ENCODE results near the gene TMEM250. TPM values are rescaled to one million over a fixed set of nuclear protein-coding genes. Genes with fewer than 3 reads are reported as not detected.
"Not testable (repeated sequence)": the region's sequence is repeated elsewhere in the genome, so short reads cannot be mapped to it uniquely, and the experiment has no call there.

The TMEM250 gene
- polyA plus RNA-seq, 1 donor, result 36.2 TPM

DNA sequence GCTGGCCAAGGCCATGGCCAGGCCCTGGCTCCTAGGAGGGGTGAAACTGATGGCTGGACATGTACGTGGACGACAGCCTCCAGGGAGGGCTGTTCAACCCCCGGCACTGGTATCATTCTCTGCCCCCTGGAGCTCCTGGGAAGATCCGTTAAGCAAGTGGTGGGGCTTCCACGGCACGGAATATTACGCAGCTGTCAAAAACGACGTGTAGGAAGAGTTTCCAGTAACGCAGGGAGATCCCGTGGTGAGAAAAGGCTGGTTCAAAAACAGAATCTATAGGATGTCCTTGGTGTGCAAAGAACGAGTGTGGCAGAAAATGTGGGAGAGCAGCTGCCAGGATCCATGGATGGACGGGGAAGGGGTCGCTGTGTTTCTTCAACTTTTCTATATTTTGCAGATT lies 36.3 kb upstream of the TMEM250 start:
- Histone ChIP-seq H3K27ac (ENCODE audit: low read length) (no peak overlapping the region), H3K9me3 (ENCODE audit: control insufficient read depth, low read depth, low read length) (no peaks in the 10 kb centered on the region), H3K4me3 (ENCODE audit: low read length) (no peak overlapping the region), H3K4me1 (ENCODE audit: control insufficient read depth, insufficient read depth, low read length) (no peaks in the 10 kb centered on the region), H3K27me3 (ENCODE audit: control insufficient read depth, insufficient read depth, low read length) (peaks cover 33% of the 10 kb centered on the region), H3K36me3 (ENCODE audit: control insufficient read depth, insufficient read depth, low read length) (no peaks in the 10 kb centered on the region)
- no CpG with 5 or more reads among the region's 14 CpGs for WGBS (ENCODE audit: insufficient coverage, low lambda C conversion rate)
- DNase-seq, result no peak

- Histone ChIP-seq H3K27ac (ENCODE audit: low read length) (no peak overlapping the region), H3K27me3 (ENCODE audit: control insufficient read depth, insufficient read depth, low read length) (peaks cover 33% of the 10 kb centered on the region), H3K36me3 (ENCODE audit: control insufficient read depth, insufficient read depth, low read length) (no peaks in the 10 kb centered on the region), H3K4me1 (ENCODE audit: control insufficient read depth, insufficient read depth, low read length) (no peaks in the 10 kb centered on the region), H3K9me3 (ENCODE audit: control insufficient read depth, low read depth, low read length) (no peaks in the 10 kb centered on the region), H3K4me3 (ENCODE audit: low read length) (no peak overlapping the region)
- no CpG with 5 or more reads among the region's 24 CpGs for WGBS (ENCODE audit: insufficient coverage, low lambda C conversion rate)
- no peak for DNase-seq
Measured at GRCh38 chr9:136153381-136154065, 34.8 kb upstream of the TMEM250 start.

GRCh38 chr9:136152931-136153330 lies 34.3 kb upstream of the TMEM250 start:
- Histone ChIP-seq H3K27me3 (ENCODE audit: control insufficient read depth, insufficient read depth, low read length) (peaks cover 28% of the 10 kb centered on the region), H3K27ac (ENCODE audit: low read length) (no peak overlapping the region), H3K4me3 (ENCODE audit: low read length) (no peak overlapping the region), H3K9me3 (ENCODE audit: control insufficient read depth, low read depth, low read length) (no peaks in the 10 kb centered on the region), H3K36me3 (ENCODE audit: control insufficient read depth, insufficient read depth, low read length) (no peaks in the 10 kb centered on the region), H3K4me1 (ENCODE audit: control insufficient read depth, insufficient read depth, low read length) (peaks cover 4% of the 10 kb centered on the region)
- DNase-seq, result no peak
- WGBS (ENCODE audit: insufficient coverage, low lambda C conversion rate), result no CpG with 5 or more reads among the region's 12 CpGs

- WGBS (ENCODE audit: insufficient coverage, low lambda C conversion rate), result no CpG with 5 or more reads among the region's 4 CpGs
- H3K27me3 ChIP-seq (ENCODE audit: control insufficient read depth, insufficient read depth, low read length), result peaks cover 24% of the 10 kb centered on the region
- H3K27ac ChIP-seq (ENCODE audit: low read length), result no peak overlapping the region
- no peak for DNase-seq
- peaks cover 4% of the 10 kb centered on the region for H3K4me1 ChIP-seq (ENCODE audit: control insufficient read depth, insufficient read depth, low read length)
- no peaks in the 10 kb centered on the region for H3K9me3 ChIP-seq (ENCODE audit: control insufficient read depth, low read depth, low read length)
- H3K4me3 ChIP-seq (ENCODE audit: low read length), result no peak overlapping the region
- no peaks in the 10 kb centered on the region for H3K36me3 ChIP-seq (ENCODE audit: control insufficient read depth, insufficient read depth, low read length)
Measured at GRCh38 chr9:136152543-136152866, 33.8 kb upstream of the TMEM250 start.

DNA sequence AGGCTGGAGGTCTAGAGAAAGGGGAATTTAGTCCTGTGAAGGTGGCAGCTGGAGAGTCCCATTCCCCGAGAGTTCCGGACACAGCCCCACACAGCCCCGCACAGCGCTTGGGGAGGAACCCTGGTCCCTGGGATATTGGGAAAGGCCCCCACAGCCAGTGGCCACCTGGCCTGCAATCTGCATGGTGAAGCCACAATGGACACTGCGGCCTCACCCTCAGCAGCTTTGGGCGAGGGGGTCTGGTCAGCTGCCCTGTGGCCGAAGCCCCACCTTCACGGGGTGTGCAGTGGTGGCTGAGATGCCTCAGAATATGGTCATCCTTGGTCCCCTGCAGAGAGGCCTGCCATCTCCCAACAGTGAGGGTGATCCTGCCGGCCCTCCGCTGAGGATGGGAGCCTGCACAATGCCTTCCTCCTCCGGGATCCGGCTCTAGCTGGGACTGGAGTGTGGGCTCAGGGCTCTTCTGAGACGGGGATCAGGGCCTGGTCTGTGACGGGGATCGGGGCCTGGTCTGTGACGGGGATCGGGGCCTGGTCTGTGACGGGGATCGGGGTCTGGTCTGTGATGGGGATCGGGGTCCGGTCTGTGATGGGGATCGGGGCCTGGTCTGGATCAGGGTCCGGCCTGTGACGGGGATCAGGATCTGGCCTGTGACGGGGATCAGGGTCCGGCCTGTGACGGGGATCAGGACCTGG lies 33.3 kb upstream of the TMEM250 start:
- DNase-seq, result no peak
- Histone ChIP-seq H3K4me1 (ENCODE audit: control insufficient read depth, insufficient read depth, low read length) (peaks cover 4% of the 10 kb centered on the region), H3K36me3 (ENCODE audit: control insufficient read depth, insufficient read depth, low read length) (no peaks in the 10 kb centered on the region), H3K9me3 (ENCODE audit: control insufficient read depth, low read depth, low read length) (no peaks in the 10 kb centered on the region), H3K27me3 (ENCODE audit: control insufficient read depth, insufficient read depth, low read length) (peaks cover 25% of the 10 kb centered on the region), H3K27ac (ENCODE audit: low read length) (no peak overlapping the region), H3K4me3 (ENCODE audit: low read length) (no peak overlapping the region)
- 96% methylated on average over 4 of the region's 27 CpGs for WGBS (ENCODE audit: insufficient coverage, low lambda C conversion rate)

- no CpG with 5 or more reads among the region's 25 CpGs for WGBS (ENCODE audit: insufficient coverage, low lambda C conversion rate)
- Histone ChIP-seq H3K27ac (ENCODE audit: low read length) (no peak overlapping the region), H3K4me3 (ENCODE audit: low read length) (no peak overlapping the region), H3K27me3 (ENCODE audit: control insufficient read depth, insufficient read depth, low read length) (peaks cover 19% of the 10 kb centered on the region), H3K9me3 (ENCODE audit: control insufficient read depth, low read depth, low read length) (no peaks in the 10 kb centered on the region), H3K36me3 (ENCODE audit: control insufficient read depth, insufficient read depth, low read length) (no peaks in the 10 kb centered on the region), H3K4me1 (ENCODE audit: control insufficient read depth, insufficient read depth, low read length) (peaks cover 4% of the 10 kb centered on the region)
- DNase-seq, result no peak
Measured at GRCh38 chr9:136151214-136151804, 32.6 kb upstream of the TMEM250 start.

DNA sequence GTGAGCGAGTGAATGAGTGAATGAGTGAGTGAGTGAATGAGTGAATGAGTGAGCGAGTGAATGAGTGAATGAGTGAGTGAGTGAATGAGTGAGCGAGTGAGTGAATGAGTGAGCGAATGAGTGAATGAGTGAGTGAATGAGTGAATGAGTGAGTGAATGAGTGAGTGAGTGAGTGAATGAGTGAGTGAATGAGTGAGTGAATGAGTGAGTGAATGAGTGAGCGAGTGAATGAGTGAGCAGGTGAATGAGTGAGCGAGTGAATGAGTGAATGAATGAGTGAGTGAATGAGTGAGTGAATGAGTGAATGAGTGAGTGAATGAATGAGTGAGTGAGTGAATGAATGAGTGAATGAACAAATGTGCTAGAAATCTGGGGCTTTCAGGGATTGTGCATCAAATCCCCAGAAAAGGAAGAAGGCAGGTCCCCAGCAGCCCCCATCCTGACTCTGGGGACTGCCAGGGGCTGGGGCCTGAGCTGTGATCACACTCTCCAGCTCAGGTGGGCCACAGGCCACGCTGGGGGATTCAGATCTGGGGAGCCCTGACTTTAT lies 32.1 kb upstream of the TMEM250 start:
- H3K36me3 ChIP-seq (ENCODE audit: control insufficient read depth, insufficient read depth, low read length); H3K4me3 ChIP-seq (ENCODE audit: low read length); H3K9me3 ChIP-seq (ENCODE audit: control insufficient read depth, low read depth, low read length); H3K4me1 ChIP-seq (ENCODE audit: control insufficient read depth, insufficient read depth, low read length); DNase-seq; H3K27ac ChIP-seq (ENCODE audit: low read length): not testable (repeated sequence)
- peaks cover 16% of the 10 kb centered on the region for H3K27me3 ChIP-seq (ENCODE audit: control insufficient read depth, insufficient read depth, low read length)
- 81% methylated on average over 3 of the region's 7 CpGs for WGBS (ENCODE audit: insufficient coverage, low lambda C conversion rate)

- Histone ChIP-seq H3K4me3 (ENCODE audit: low read length) (no peak overlapping the region), H3K27me3 (ENCODE audit: control insufficient read depth, insufficient read depth, low read length) (peaks cover 14% of the 10 kb centered on the region), H3K9me3 (ENCODE audit: control insufficient read depth, low read depth, low read length) (no peaks in the 10 kb centered on the region), H3K4me1 (ENCODE audit: control insufficient read depth, insufficient read depth, low read length) (peaks cover 4% of the 10 kb centered on the region), H3K36me3 (ENCODE audit: control insufficient read depth, insufficient read depth, low read length) (no peaks in the 10 kb centered on the region), H3K27ac (ENCODE audit: low read length) (no peak overlapping the region)
- WGBS (ENCODE audit: insufficient coverage, low lambda C conversion rate), result 100% methylated on average over 1 of the region's 9 CpGs
- DNase-seq, result no peak
Measured at GRCh38 chr9:136149853-136150252, 31.2 kb upstream of the TMEM250 start.

DNA sequence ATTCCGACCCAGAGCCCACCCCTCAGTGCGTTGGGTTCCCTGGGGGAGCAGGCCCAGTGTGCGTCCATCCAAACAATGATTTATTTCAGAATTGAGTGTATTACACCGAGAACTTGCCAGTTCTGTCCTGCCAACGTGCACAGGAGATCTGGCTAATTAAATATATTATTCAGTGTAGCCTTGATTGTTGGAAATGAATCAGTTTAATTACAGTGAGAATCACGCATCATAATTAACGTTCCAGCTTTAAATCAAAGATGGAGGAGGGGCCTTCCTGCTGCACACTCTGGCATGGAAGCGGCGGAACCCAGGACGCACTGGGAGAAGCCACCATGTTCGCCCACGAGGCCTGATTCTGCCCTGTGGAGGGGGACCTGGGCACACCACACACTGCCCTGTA lies 30.7 kb upstream of the TMEM250 start:
- Histone ChIP-seq H3K4me3 (ENCODE audit: low read length) (no peak overlapping the region), H3K27me3 (ENCODE audit: control insufficient read depth, insufficient read depth, low read length) (peaks cover 14% of the 10 kb centered on the region), H3K9me3 (ENCODE audit: control insufficient read depth, low read depth, low read length) (no peaks in the 10 kb centered on the region), H3K27ac (ENCODE audit: low read length) (no peak overlapping the region), H3K4me1 (ENCODE audit: control insufficient read depth, insufficient read depth, low read length) (peaks cover 4% of the 10 kb centered on the region), H3K36me3 (ENCODE audit: control insufficient read depth, insufficient read depth, low read length) (no peaks in the 10 kb centered on the region)
- no CpG with 5 or more reads among the region's 12 CpGs for WGBS (ENCODE audit: insufficient coverage, low lambda C conversion rate)
- DNase-seq, result no peak

DNA sequence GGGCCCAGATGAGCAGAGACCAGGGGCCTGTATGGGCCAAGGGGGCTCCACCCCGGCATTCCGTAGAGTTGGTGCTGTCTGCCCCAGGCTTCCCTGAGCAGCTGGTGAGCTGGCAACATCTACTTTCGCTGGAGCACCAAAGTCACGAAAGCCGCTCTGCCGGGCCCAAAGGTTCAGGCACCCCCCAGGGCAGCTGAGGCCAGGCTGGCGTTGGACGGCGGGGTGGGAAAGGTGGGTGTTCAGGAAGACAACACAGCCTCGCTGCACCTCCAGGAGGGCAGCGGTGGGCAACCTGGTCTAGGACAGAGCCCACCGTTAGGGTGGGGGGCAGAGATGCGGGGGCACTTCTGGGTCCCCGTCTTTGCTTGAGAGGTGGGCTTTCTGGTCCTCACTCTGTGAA lies 30.1 kb upstream of the TMEM250 start:
- H3K4me1 ChIP-seq (ENCODE audit: control insufficient read depth, insufficient read depth, low read length), result peaks cover 4% of the 10 kb centered on the region
- H3K27ac ChIP-seq (ENCODE audit: low read length), result no peak overlapping the region
- H3K9me3 ChIP-seq (ENCODE audit: control insufficient read depth, low read depth, low read length), result no peaks in the 10 kb centered on the region
- no peak for DNase-seq
- H3K27me3 ChIP-seq (ENCODE audit: control insufficient read depth, insufficient read depth, low read length), result peaks cover 14% of the 10 kb centered on the region
- no peaks in the 10 kb centered on the region for H3K36me3 ChIP-seq (ENCODE audit: control insufficient read depth, insufficient read depth, low read length)
- no CpG with 5 or more reads among the region's 14 CpGs for WGBS (ENCODE audit: insufficient coverage, low lambda C conversion rate)
- H3K4me3 ChIP-seq (ENCODE audit: low read length), result no peak overlapping the region
